Measurements from ENCODE around the gene BBX.

GRCh38 chr3:107520535-107520934, 2.2 kb upstream of the BBX start:
- TF ChIP-seq CTCF (IDR thresholded peaks at IDR 0.05) = no peak
- TF ChIP-seq POLR2A (IDR thresholded peaks at IDR 0.05) = no peak
